ENCODE results near the gene EPB41L5.
A peak's percentile ranks its signal among the peaks of the same experiment; 100 is the strongest.
"Not testable (repeated sequence)": the region's sequence is repeated elsewhere in the genome, so short reads cannot be mapped to it uniquely, and the experiment has no call there.

Gene EPB41L5

DNA sequence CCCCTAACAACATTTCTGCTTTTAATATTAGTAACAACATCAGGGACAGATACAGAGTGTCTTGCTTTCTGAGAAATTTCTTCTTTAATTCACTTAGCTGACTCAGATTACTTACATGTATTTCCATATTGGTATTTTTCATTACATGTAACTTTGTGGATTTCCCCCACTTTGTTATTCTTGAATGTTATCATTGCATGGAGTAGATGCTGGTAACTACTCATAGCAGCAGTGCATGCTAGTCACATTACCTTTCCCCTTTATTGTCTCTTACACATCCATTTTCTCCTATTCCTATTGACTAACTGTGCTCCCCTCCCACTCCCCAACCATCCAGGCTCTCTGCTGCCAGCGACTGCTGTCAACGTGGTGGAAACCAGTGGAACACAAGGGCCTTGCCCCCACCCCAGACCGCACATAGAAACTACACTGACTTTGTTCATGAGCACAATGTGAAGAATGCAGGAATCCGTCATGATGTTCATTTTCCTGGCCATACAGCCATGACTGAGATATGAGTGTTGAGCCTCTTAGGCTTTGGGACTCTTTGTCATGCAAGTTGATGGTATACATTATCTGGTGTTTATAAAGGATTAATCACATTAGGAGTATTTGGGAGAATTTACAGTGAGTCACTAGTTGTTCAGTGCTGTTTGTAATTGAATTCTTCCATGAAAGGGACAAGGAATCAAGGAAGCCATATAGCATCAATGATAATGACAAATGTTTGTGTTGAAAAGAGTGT, 91.0 kb downstream of the EPB41L5 start:
- DNase-seq: no peak

DNA sequence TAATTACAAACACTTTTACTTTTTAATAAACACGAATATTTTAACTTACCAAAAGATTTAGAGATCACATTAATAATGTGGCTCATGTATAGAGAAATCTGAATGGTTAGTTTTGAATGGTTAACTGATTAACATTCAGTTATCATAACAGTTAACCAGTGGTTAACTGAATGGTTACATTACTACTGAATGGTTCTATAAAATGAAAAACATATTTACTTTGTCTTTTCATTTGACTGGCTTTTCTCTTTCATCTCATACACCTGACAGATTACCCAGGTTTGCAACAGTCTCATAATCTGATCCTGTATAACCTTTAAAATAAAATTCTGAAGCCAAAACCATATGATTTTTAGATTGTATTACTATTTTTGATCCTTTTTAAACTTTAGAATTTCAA, 91.9 kb downstream of the EPB41L5 start:
- no peak for DNase-seq

DNA sequence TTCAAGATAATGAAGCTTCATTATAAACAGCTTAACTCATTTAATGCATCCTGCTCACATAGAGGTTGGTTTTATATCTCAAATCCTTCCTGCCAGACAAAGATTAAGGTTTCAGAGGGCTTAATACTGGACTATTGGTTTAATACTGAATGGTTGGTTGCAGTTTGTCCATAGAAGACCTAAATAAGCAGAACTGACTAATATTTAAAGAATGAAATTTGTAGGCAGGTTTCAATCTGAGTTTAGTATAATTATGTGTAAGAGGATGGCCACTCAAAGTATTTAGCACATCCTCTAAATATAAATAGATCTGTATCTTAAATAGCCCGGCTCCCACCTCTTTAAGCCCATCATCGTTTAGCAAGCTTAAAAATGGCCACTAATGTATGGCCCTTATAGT, 92.5 kb downstream of the EPB41L5 start:
- no peak for DNase-seq

DNA sequence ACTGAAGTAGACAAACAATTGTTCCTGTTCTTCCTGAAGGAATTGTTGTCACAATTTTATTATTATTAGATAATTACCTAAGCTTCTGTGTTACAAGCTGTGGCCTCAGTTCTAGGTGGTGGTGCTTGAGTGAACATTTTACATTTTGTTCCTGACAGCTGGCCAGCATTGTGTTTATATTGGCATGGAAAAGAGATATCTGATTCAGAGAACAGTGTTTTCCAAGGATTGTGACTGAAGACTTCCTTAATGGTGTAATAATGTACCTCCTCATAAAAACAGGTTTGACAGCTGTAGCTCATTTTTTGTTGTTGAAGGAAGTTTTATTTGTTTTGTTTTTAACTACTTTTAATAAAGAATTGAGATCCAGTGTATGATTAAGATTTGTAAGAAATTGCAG, 95.2 kb downstream of the EPB41L5 start:
- peak; percentile 67 for DNase-seq

DNA sequence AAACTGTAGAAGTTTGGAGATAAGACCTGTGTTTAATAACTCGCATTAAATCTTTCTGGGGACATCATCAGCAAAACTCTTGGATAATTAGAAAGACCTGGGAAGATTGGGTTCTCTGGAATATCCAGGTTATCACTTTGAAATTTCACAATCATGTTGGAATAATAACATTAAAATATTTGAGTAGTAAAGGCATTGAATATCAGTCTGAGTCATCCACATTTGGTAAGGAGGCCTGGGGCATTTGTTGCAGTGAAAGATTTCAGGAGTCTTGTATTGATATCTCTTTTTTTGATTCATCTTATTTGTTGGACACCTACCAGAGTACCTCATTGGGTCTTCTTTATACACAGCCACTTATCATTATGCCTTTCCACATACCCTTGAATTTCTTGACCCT, 95.9 kb downstream of the EPB41L5 start:
- DNase-seq: no peak

DNA sequence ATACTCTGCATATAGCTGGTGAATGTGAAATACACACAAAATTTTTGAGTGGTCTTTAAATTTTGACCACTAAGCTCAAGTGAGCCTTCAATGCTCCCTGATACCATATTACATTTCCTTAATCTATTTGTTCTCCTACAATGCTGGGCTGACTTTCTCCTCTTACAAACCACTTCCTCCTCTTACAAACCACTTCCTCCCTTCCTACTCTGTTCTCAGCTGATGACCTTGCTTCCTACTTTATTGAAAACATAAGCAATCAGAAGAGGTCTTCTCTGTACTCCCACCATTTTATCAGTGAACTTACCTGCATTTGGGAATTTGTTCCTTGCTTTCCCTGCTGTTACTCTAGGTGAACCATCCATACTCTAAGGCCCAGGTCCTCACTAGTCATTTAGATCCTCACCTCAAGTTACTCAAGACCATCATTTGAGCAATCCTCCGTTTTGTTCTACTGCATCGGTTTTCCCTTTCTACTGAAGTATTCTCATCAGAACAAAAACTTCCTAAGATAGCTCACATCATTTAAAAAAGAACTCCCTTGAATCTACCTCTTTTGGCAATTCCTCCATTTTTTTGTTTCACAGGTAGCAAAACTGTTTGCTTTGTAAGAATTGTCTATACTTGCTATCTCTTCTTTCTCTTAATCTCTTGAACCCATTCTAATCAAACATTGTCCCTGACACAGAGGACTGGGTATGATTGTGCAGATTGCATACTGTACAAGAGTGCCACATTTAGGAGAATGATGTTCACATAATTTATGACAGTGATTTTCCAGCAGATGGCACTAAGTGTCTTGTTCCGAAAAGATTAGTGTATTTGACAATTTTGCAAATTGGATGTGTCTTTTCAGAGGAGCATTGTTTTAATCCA, 96.5 kb downstream of the EPB41L5 start:
- DNase-seq: no peak

GRCh38 chr2:120110062-120110362, 97.1 kb downstream of the EPB41L5 start:
- no peak for DNase-seq

- no peak for DNase-seq
These were observed 97.6 kb downstream of the EPB41L5 start for GRCh38 chr2:120110507-120110906.

- no peak for DNase-seq
These were observed 98.3 kb downstream of the EPB41L5 start for GRCh38 chr2:120111193-120111592.

DNA sequence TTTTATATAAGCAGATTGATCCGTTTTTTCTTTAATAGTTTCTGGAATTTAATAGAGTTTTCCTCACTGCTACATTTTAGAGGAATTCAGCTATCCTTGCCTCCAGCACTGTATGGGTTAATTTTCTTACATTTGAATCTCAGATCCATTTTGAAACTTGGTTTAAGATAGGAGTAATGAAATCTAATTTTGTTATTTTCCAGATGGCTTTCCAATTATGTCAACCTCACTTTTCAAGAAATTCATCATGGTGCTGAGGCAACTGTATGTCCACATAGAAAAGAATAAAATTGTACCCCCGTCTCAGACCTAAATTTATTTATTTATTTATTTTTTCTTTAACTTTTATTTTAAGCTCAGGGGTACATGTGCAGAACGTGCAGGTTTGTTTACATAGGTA, 105.1 kb downstream of the EPB41L5 start:
- DNase-seq: no peak

DNA sequence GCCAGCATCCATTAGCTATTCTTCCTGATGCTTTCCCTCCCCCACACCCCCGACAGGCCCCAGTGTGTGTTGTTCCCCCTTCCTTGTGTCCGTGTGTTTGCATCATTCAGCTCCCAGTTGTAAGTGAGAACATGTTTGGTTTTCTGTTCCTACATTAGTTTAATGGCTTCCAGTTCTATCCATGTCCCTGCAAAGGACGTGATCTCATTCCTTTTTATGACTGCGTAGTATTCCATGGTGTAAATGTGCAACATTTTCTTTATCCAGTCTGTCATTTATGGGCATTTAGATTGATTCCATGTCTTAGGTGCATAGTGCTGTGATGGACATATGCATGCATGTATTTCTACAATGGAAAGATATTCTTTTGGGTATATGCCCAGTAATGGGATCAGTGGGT, 105.6 kb downstream of the EPB41L5 start:
- no peak for DNase-seq

DNA sequence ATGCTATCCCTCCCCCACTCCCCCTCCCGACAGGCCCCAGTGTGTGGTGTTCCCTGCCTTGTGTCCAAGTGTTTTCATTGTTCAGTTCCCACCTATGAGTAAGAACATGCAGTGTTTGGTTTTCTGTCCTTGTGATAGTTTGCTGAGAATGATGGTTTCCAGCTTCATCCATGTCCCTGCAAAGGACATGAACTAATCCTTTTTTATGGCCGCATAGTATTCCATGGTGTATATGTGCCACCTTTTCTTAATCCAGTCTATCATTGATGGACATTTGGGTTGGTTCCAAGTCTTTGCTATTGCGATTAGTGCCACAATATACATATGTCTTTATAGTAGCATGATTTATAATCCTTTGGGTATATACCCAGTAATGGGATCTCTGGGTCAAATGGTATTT, 108.5 kb downstream of the EPB41L5 start:
- DNase-seq: not testable (repeated sequence)

DNA sequence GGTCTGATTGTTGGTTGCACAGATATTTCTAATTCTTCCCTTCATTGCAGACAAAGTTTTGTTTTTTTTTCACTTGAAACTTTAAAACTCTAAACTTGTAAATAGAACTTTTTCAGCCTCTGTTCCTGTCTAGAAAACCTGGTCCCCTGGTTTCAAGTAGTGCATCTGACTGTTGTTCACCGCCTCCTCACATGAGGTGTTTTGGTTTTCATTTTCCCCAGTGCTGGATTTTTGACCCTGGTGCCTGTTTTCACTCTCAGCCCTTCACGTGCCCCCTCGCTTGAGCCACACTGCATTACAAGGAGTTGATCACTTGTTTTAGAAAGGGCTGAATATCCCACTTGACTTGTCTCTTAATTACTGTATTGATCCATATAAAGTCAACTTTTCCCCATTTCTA, 110.2 kb downstream of the EPB41L5 start:
- DNase-seq: no peak

DNA sequence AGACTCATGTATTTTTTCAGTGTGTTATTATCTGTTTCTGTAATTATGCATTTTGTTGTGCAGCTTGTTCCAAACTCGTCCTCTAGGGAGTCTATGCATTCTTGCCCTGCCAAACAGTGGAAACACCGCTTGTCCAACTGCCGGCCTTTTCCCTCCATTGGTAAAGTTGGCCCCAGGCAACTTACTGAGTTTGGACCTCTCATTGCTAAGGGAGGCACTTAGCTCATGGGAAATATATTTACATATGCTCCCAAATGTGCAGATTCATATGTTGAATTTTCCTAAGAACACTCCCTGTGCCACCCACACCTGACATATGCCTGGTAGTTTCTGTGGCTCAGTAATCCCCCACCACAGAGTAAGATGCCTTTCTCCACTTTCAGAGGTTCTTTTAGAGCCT, 112.3 kb downstream of the EPB41L5 start:
- no peak for DNase-seq

GRCh38 chr2:120128216-120128615, 115.3 kb downstream of the EPB41L5 start:
- DNase-seq: no peak

GRCh38 chr2:120132190-120132589, 119.3 kb downstream of the EPB41L5 start:
- no peak for DNase-seq

DNA sequence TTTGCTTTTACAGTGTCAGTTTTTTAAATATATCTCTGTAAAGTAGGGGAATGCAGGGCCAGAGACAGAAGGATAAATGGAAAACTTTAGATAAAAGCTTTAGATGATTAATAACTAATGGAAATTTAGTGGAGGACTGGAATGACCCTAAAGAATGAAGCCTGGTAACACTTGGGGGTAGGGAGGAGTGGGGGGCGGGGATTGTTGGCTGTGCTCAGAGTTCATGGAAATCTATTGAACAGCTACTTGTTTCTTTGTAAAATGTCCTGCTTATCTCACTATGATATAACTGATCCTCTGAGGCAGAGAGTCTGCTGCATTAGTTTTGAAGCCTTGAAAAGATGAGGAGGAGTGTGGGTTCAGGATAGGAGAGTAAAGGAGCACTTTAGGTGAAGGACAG, 119.8 kb downstream of the EPB41L5 start:
- no peak for DNase-seq

- no peak for DNase-seq
These were observed 120.8 kb downstream of the EPB41L5 start for GRCh38 chr2:120133572-120134244.

DNA sequence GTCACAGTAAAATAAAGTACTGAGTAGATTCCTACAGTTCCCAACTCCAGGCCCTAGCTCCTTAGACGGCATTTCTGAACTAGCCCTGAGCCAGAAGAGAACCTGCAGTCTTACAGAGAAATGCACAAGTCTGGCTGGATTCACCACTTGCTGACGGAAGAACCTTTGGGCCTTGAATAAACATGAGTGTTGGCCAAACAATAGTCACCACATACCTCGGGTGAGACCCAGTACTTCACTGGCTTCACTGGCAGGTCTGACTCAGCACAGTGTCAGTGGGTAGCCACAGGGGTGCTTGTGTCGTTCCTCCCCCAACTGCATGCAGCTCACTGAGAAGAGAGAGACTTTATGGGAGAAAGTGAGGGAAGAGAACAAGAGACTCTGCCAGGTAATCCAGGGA, 121.4 kb downstream of the EPB41L5 start:
- DNase-seq: no peak

DNA sequence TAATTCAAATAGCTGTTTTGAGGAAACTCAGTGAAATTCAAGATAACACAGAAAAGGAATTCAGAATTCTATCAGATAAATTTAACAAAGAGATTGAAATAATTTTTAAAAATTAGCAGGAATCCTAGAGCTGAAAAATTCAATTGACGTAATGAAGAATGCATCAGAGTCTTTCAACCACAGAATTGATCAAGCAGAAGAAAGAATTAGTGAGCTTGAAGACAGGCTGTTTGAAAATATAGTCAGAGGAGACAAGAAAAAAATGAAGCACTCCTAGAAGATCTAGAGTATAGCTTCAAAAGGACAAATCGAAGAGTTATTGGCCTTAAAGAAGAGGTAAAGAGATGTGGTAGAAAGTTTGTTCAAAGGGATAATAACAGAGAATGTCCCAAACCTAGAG, 122.1 kb downstream of the EPB41L5 start:
- not testable (repeated sequence) for DNase-seq

GRCh38 chr2:120140866-120141265, 128.0 kb downstream of the EPB41L5 start:
- DNase-seq: no peak

- DNase-seq: no peak
These were observed 128.6 kb downstream of the EPB41L5 start for GRCh38 chr2:120141300-120142069.

- no peak for DNase-seq
These were observed 129.8 kb downstream of the EPB41L5 start for GRCh38 chr2:120142528-120143219.

All from NCI-H1092 (cell line).